CD4-positive, alpha-beta T cell treated with Interleukin-6 for 4 hours (primary cell): ENCODE results near the gene UNC13B.

Source experiments
- DNase-seq: peaks from one replicate; pipeline ENCODE4 v3.0.0-alpha.2; 2020; ENCODE audit warnings: mixed read lengths

The UNC13B gene

DNA sequence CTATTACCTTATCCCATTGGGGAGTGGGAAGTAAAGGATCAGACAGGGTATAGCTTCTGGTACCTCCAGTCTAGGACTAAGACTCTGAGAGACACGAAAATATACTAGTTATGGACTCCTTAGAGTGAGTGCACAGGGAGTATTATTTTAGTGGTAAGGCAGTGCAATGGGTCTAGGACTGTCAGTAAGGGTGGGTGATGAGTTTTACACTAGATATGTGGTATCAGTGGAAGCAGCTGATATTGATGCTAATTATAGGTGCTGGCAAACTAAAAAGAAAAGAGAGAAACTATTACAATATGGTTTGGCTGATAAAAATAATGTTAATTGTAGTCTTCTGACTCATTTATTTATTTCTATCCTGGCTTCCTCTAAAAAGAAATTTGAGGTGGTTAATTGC is 118.6 kb downstream of the UNC13B start:
- no peak for DNase-seq

DNA sequence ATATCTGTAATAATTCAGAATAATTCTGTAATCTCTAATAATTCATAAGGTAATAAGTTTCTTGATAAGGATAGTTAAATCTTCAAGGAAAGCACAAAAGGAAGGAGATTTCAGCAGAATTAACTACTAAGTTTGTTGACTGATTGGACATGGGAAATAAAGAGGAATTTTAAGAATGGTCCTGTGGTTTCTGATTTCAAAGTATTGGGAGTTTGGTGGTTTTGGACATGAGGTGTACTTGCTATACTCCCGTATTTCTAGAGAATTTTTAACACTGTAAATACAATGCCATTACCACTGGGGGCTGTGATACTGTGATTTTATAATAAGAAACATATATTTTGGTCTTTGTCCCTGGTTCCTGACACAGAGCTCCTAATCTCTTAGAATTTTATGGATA is 123.9 kb downstream of the UNC13B start:
- DNase-seq = no peak

DNA sequence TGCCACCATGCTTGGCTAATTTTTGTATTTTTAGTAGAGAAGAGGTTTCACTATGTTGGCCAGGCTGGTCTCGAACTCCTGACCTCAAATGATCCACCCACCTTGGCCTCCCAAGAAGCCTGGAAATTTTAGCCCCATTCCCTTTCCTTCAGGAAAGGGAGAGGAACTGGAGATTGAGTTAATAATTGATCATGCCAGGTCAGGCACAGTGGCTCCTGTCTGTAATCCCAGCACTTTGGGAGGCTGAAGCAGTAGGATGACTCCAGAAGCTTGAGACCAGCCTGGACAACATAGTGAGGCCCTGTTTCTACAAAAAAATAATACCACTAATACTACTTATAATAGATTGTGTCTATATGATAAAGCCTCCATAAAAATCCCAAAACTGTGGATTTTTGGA is 124.6 kb downstream of the UNC13B start:
- no peak for DNase-seq

DNA sequence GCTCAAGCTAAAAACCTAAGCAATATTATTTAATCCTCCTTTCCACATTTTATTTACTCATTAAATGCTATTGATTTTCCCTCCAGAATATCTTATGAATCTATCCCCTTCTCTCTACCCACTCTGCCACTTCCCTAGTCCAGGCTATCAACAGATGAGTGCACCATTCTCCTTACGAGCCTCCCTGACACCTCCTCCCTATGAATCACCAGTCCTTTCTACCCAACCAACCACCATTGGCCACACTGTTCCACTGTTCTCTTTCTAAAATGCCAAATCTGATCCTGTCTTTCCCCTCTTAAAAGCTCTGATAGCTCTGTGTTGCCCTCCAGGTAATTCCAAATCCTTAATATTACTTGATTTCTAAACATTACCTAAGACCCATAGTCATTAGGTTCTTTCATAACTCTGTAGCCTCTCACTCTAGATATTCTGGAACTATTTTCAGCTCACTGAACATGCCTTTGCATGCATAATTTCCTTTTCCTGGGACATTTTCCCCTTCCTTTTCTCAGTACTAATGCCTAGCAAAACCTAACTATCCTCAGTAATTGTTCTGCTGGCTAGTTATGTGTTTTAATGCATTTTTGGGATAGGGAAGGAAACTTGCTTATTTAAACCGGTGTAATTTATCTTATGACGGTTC is 126.3 kb downstream of the UNC13B start:
- DNase-seq = no peak

DNA sequence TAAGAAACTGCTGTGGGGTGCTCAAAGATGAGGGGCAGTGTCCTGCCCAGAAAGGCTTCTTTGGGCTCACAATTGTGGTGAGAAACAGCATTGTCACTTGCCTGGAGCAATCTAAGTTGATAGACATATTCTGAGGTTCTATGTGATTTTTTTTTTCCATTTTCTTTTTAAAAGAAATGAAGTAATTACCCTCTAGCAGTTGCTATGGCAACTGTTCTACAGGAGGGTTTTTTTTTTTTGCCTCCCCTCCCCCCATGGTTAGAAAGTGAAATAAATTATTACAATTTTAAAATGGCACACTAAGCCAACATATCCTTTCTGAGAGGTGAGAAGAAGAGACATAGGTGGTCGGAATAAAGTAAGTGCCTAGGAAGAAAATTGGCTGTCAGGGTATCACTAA is 127.0 kb downstream of the UNC13B start:
- no peak for DNase-seq

DNA sequence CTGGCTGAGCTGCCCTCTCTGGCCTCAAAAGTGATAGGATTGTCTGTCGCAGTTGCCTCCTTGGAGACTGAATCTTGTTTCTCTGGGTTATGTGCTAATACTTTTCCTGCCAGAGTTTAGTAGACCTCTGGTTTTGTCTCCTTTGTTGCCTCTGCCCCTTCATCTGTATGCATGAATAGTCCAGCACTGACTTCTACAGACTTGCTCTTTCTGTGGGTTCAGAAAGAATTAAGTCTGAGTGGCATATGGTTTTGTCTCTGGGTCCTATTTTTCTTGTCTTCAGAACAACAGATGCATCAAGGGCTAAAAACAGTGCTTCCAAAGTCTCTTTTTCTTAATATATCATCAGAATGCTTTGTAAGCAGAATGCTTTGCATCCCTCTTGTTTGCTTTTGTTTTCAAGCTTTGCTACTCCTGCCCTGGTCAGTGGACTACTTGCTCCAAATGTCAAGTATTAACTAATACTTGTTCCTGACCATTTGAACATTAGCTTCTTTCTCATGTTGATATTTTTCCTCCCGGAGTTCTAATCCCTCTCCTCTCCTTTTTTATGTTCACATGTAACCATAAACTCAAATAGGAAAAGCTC is 131.7 kb downstream of the UNC13B start:
- DNase-seq = no peak

DNA sequence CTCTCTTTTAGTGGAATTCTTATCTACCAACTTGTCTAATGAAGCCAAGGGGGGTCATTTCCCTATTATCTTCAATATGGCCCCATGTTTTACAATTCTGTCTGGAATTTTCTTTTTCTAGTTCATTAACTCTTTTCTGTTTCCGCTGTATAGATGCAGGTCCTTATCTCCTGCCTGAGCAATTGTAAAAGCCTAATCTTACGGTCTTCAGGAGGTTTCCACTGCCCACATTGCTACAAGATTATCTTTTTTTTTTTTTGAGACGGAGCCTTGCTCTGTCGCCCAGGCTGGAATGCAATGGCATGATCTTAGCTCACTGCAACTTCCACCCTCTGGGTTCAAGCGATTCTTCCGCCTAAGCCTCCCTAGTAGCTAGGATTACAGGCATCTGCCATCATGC is 132.3 kb downstream of the UNC13B start:
- DNase-seq = no peak

DNA sequence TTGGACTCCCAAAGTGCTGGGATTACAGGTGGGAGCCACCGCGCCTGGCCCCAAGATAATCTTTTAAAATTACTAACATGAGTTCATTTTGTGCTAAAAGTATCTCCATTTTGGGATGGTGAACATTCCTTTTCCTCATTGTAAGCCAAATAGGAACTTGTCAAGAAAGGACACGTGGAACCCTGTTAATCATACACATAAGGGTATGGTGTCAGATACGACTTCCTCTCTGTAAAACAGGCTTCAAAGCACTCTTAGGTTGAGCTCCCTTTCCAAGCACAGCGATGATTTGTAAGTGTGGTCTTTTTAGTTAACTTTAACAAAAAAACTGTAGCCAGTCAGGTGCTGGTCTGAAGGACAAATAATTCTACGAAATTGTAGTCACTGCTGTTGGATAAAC is 132.7 kb downstream of the UNC13B start:
- DNase-seq = no peak

- no peak for DNase-seq
Measured at GRCh38 chr9:35295369-35296036, 133.7 kb downstream of the UNC13B start.

DNA sequence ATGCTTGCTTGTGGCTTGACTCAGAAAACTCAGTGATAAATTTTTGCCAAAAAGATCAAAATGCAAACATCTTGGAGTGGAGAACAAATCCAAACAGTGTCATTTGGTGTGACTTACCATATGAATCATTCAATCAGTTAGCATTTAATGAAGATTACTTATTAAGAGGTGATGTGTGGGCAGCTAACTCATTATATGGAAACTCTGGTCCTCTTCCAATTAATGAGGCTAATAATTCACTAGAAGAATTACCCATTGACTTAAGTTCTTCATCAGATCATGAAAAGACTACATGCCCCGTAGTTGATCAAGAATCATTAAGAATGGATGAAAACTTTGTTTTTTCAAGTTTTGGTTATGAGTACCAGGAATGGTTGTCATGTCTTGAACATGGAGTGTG is 141.8 kb downstream of the UNC13B start:
- DNase-seq = no peak

- no peak for DNase-seq
Measured at GRCh38 chr9:35306283-35306682, 144.5 kb downstream of the UNC13B start.

DNA sequence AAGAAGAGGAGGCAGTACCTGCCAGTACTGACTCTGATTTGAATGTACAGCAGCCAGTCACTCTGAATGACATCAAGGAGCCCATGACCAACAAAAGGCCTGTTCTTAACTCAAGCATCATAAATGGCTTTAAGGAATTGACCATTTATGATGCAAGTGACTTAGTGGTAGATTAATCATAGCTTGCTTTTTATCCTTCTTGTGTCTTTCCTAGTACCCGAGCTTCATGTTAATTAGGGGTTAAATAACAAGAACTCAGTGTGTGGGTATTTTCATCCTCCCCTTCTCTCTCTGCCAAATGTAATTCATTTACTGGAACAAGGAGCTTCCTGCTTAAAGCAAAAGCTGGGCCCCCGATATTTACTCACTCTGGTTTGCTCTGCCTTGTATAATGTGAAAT is 146.5 kb downstream of the UNC13B start:
- DNase-seq = no peak

- DNase-seq = no peak
Measured at GRCh38 chr9:35311891-35312639, 150.3 kb downstream of the UNC13B start.

DNA sequence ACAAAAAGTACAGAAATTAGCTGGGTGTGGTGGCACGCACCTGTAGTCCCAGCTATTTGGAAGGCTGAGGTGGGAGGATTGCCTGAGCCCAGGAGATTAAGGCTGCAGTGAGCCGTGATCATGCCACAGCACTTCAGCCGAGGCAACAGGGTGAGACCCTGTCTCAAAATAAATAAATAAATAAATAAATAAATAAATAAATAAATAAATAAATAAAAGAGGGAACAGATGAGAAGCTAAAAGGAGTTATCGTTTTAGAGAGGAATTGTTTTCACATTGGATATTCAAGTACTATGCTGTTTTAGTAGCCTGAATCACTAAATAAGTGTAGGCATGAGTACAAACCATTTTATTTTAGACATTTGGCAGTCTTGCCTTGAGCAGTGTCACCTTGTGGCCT is 151.7 kb downstream of the UNC13B start:
- DNase-seq = no peak

DNA sequence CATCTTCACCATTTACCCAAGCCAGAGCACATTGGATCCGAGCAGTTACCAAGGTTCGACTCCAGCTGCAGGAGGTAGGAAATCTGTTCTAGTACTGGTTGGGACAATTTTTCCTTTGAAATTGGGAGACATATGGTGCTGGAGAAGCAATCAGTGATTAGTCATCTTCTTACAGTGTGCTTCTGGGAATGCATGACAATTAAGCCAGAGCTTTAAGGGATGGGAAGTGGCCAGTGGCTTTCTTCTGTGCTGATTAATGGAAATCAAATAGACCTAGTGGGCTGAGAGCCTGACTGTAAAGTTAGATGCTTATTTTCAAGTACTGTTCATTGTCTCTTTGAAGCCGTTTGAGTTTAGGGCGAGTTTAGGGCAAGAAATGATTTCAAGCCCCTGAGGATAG is 152.1 kb downstream of the UNC13B start:
- DNase-seq = no peak

- DNase-seq = no peak
Measured at GRCh38 chr9:35318741-35319140, 156.9 kb downstream of the UNC13B start.

DNA sequence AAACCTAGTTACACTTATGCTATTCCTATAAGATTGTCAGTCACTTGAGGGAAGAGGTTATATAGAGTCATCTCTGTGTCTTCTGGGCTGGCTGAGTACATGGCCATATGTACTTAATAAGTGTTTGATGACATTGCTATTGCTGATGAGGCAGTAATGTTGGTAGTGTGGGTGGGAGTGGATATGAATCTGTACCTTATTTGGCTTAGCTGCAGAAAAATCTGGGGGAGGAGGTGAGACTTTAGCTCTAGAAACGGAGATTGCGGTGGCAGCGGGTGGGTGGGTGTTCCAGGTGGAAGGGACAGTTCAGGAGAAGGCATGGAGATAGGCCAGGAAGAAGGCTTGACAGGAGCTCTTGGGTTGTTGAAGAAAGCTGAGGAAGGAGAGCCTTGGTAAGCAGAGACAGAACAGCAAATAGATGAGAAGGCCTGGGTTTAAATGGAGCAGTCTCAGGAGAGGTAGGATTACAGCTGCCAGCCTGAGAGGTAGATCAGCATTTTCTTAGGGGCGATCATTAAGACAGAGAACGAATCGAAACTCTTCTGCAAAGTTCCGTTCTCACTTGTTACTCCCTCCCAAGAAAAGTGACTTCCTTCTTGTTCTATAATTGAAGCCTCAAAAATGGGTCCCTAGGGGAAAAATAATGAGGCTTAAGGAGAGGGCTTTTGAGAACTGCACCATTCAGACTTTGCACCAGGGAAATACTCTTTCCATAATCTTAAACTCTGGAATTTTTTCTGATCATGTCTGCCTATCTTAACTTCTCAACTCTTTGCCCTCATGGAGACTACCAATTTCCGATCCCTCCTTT is 160.5 kb downstream of the UNC13B start:
- DNase-seq = no peak

GRCh38 chr9:35324966-35325365 is 163.2 kb downstream of the UNC13B start:
- no peak for DNase-seq

DNA sequence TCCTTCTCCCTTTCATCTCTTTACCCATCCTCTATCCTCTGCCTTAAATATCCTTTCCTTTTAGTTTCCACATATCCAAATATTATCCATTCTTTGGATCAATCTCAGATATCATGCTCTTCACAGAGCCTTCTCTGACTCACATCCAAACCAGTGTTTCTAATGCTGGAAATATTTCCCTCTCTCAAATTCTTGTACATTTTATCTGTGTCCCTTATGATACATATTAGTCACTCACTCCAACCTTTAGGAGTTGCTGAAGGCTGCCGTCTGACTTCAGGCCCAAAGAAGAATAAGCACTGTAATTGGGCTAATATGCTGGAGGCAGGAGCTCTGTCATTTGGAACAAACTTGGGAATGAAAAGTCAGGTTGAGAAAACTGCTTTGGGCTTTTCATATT is 171.7 kb downstream of the UNC13B start:
- DNase-seq = no peak

DNA sequence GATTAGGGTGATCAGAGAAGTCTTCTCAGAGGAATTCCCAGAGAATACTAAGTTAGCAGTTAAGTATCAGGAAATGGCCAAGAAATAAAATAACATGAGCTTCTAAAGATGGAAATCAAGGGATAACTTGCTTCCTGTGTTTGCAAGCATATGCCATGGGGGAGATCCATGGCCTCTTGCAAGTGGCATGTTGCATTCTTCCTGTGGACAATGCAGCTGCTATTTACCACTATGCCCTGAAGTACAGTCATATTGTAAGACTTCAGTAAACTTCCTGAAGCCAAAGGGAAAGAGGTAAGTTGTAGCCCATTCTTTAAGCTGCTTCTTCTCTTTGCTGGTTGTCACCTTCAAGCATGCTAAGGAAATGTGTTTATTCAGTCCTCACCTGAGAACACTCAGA is 173.4 kb downstream of the UNC13B start:
- DNase-seq = no peak

DNA sequence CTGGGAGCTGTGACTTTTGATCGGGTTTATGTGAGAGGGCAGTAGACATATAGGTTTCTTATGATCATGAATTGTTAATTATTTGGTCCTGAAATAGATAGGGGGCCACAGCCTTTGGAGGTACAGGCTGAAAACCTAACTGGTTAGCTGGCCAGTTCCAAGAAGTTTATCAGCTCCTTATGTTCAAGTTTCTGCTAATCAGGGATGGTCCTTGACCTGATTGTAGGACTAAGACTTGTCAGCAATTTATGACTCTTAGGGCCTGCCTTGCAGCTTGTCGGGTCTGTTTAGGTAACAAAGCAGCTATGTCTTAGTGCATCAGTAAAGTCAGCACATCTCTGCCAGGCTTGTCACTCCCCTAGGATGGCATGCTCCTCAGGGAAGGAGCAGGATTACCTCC is 176.3 kb downstream of the UNC13B start:
- no peak for DNase-seq

DNA sequence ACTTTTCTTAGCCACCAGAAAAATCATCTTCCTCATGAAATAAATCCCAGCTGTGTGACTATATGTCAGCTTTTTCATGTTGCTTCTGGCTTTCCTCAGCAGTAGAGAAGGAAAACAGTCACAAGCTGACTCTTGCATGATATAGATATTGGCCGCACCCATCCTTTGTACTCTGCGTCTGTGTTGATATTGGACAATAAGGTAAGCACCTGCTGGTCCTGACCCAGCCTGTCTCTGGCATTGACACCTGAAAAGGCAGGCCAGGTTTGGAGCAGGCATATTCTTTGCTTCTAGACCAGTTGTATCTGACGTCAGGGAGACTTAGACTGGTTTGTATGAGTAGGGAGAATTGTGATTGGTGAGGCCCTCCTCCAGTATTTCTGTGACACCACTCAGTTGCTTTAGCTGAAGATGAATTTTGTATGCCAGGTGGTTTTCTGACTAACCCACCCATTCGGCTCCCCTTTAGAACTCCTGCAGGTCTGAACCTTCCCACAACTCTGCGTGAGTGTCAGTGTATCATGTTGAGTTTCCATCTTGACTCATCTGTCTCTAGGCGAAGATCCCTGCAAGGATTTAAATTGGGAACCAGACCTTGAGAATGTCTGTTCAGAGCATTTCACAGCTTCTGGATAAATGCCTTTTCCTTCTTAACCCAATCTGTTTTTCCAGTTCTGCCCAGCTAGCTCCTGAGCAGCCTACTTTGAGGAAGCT is 176.9 kb downstream of the UNC13B start:
- no peak for DNase-seq
